GM23338 (cell line): ENCODE measurements around the gene TIMM17A. TPM values are rescaled to one million over a fixed set of nuclear protein-coding genes. Genes with fewer than 3 reads are reported as not detected.
"Not testable (repeated sequence)": the region's sequence is repeated elsewhere in the genome, so short reads cannot be mapped to it uniquely, and the experiment has no call there.

ENCODE experiments used
- ATAC-seq: fragments of 200-7000 bp; cut with Tn5 transposase; 3 replicates; pipeline ENCODE4 v1.9.1; 2020
- DNase-seq: peaks from one replicate; pipeline ENCODE4 v3.0.0-alpha.2; 2015; ENCODE audit warnings: low spot score
- H2AFZ ChIP-seq: fragments of 200-600 bp; sonication (generic); 2 replicates; pipeline ENCODE4 v1.8.0; 2016; ENCODE audit warnings: antibody characterized with exemption, mild to moderate bottlenecking, moderate library complexity
- H3F3A ChIP-seq: fragments of 200-600 bp; sonication (generic); replicated peaks from 2 replicates; pipeline ENCODE4 v1.8.0; 2017; ENCODE audit warnings: antibody characterized with exemption, mixed run types, low read depth
- H3K27ac ChIP-seq: fragments of 200-600 bp; sonication (generic); 2 replicates; pipeline ENCODE4 v1.6.1; 2016; ENCODE audit warnings: low read depth
- H3K27me3 ChIP-seq: fragments of 200-600 bp; sonication (generic); 2 replicates; pipeline ENCODE4 v1.8.0; 2016; ENCODE audit warnings: mild to moderate bottlenecking, mixed run types, moderate library complexity; ENCODE audit not compliant: insufficient read depth
- H3K36me3 ChIP-seq: fragments of 200-600 bp; sonication (generic); 2 replicates; pipeline ENCODE4 v1.8.0; 2016; ENCODE audit warnings: mild to moderate bottlenecking; ENCODE audit not compliant: insufficient read depth
- H3K4me1 ChIP-seq: fragments of 200-600 bp; sonication (generic); 2 replicates; pipeline ENCODE4 v1.8.0; 2016; ENCODE audit warnings: mild to moderate bottlenecking, moderate library complexity; ENCODE audit not compliant: insufficient read depth
- H3K4me2 ChIP-seq: fragments of 200-600 bp; sonication (generic); 2 replicates; pipeline ENCODE4 v1.7.1; 2017; ENCODE audit warnings: mixed run types
- H3K4me3 ChIP-seq: fragments of 200-600 bp; sonication (generic); 2 replicates; pipeline ENCODE4 v1.6.1; 2016; ENCODE audit warnings: mixed run types
- H3K79me2 ChIP-seq: fragments of 200-600 bp; sonication (generic); replicated peaks from 2 replicates; pipeline ENCODE4 v1.8.0; 2017; ENCODE audit warnings: mild to moderate bottlenecking; ENCODE audit not compliant: insufficient read depth
- H3K9me2 ChIP-seq: fragments of 200-600 bp; sonication (generic); 2 replicates; pipeline ENCODE4 v1.8.0; 2017; ENCODE audit not compliant: insufficient read depth
- H4K20me1 ChIP-seq: fragments of 200-600 bp; sonication (generic); replicated peaks from 2 replicates; pipeline ENCODE4 v1.8.0; 2017; ENCODE audit warnings: mild to moderate bottlenecking; ENCODE audit not compliant: insufficient read depth
- H3K27ac Mint-ChIP-seq: 2 replicates; pipeline ENCODE4 v1.8.0; 2020; ENCODE audit warnings: inconsistent platforms, mild to moderate bottlenecking, moderate library complexity, mixed read lengths
- H3K27me3 Mint-ChIP-seq: 3 replicates; pipeline ENCODE4 v1.8.0; 2022; ENCODE audit warnings: low read depth, mild to moderate bottlenecking, moderate library complexity, mixed read lengths, inconsistent platforms; ENCODE audit not compliant: insufficient read depth, poor library complexity
- H3K36me3 Mint-ChIP-seq: 3 replicates; pipeline ENCODE4 v1.8.0; 2021; ENCODE audit warnings: low read depth, mild to moderate bottlenecking, inconsistent platforms, moderate library complexity, mixed read lengths
- H3K4me1 Mint-ChIP-seq: 3 replicates; pipeline ENCODE4 v1.8.0; 2020; ENCODE audit warnings: mild to moderate bottlenecking, inconsistent platforms, mixed read lengths
- H3K4me3 Mint-ChIP-seq: 3 replicates; pipeline ENCODE4 v1.8.0; 2021; ENCODE audit warnings: moderate library complexity, mild to moderate bottlenecking, inconsistent platforms, mixed read lengths
- H3K9me3 Mint-ChIP-seq: 3 replicates; pipeline ENCODE4 v1.8.0; 2020; ENCODE audit warnings: moderate library complexity, mild to moderate bottlenecking, inconsistent platforms, mixed read lengths
- CREB1 ChIP-seq: fragments of 250-450 bp; sonication (Bioruptor Pico); IDR thresholded peaks from 2 replicates; pipeline ENCODE4 v1.5.0; 2020; ENCODE audit warnings: low read depth, mild to moderate bottlenecking, moderate library complexity
- EZH2 ChIP-seq: fragments of 200-600 bp; sonication (generic); IDR thresholded peaks from one replicate; pipeline ENCODE4 v1.8.0; 2017; ENCODE audit warnings: antibody characterized with exemption, mild to moderate bottlenecking, low read depth; ENCODE audit not compliant: unreplicated experiment
- JUNB ChIP-seq: IDR thresholded peaks from one replicate; pipeline ENCODE4 v1.6.1; 2016; ENCODE audit warnings: antibody characterized with exemption; ENCODE audit not compliant: unreplicated experiment
- NANOG ChIP-seq: IDR thresholded peaks from 2 replicates; pipeline ENCODE4 v1.6.1; 2016; ENCODE audit warnings: antibody characterized with exemption, borderline replicate concordance
- STAT1 ChIP-seq: IDR thresholded peaks from one replicate; pipeline ENCODE4 v1.6.1; 2016; ENCODE audit warnings: antibody characterized with exemption; ENCODE audit not compliant: unreplicated experiment
- ZNF331 ChIP-seq: fragments of 250-450 bp; sonication (Bioruptor Pico); IDR thresholded peaks from 2 replicates; pipeline ENCODE4 v1.5.0; 2020; ENCODE audit warnings: low read depth, mild to moderate bottlenecking, moderate library complexity
- polyA plus RNA-seq: library from polyadenylated mRNA; unstranded; fragments of >200 nt; fragmentation: Nextera tagmentation; extraction: Ambion mirVana; gene quantifications from 2 replicates; pipeline ENCODE4 v1.2.1, GENCODE V29; 2016
- total RNA-seq: library from RNA; depleted of rRNA; stranded (reverse); fragments of >200 nt; shearing (Covaris generic); gene quantifications from 2 replicates; pipeline ENCODE4 v1.2.3, GENCODE V29; 2014
- TF ChIP-seq, protein P1 (sequence below): fragments of 250-450 bp; sonication (Bioruptor Pico); IDR thresholded peaks from 2 replicates; pipeline ENCODE4 v1.5.0; 2020; ENCODE audit warnings: mild to moderate bottlenecking, moderate library complexity
- TF ChIP-seq, protein P2 (sequence below): IDR thresholded peaks from one replicate; pipeline ENCODE4 v1.6.1; 2018; ENCODE audit warnings: antibody characterized with exemption; ENCODE audit not compliant: unreplicated experiment
- TF ChIP-seq, protein P3 (sequence below), 2 experiments: fragments of 200-600 bp in 1 of 2; sonication (generic) in 1 of 2; conservative IDR thresholded peaks; 2 replicates each; pipeline versions ENCODE4 v1.5.1 to v1.6.1; 2016 to 2017; ENCODE audit warnings: antibody characterized with exemption in 2 of 2, low read depth in 2 of 2, mild to moderate bottlenecking in 2 of 2, moderate library complexity in 1 of 2
- TF ChIP-seq, protein P4 (sequence below): IDR thresholded peaks from 2 replicates; pipeline ENCODE4 v1.6.1; 2016; ENCODE audit warnings: antibody characterized with exemption

The TIMM17A gene
- total and polyA plus RNA-seq, 2 experiments from 2014 or later: 38.5 to 60.0 TPM

DNA sequence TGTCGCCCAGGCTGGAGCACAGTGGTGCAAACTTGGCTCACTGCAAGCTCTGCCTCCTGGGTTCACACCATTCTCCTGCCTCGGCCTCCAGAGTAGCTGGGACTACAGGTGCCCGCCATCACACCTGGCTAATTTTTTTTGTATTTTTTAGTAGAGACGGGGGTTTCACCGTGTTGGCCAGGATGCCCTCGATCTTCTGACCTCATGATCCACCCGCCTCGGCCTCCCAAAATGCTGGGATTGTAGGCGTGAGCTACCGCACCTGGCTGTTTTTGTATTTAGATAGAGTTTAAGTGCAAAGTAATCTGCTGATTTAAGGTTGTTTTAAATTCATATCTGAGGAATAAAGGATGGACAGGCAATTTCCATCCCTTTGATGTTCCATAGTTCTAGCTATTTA is 7.1 kb downstream of the TIMM17A start:
- Histone ChIP-seq H3K36me3 (peaks cover 66% of the 10 kb centered on the region), H3K79me2 (peaks cover 41% of the 10 kb centered on the region), H4K20me1 (peaks cover 44% of the 10 kb centered on the region)
- DNase-seq, H3K4me1 ChIP-seq, ATAC-seq, H3K4me3 ChIP-seq, H3K27me3 Mint-ChIP-seq, H3K4me2 ChIP-seq, H3K27ac Mint-ChIP-seq, H3K27me3 ChIP-seq, H2AFZ ChIP-seq, H3K9me3 Mint-ChIP-seq, H3K4me3 Mint-ChIP-seq, H3K9me2 ChIP-seq, H3F3A ChIP-seq, H3K27ac ChIP-seq, H3K4me1 Mint-ChIP-seq: not testable (repeated sequence)
- H3K36me3 Mint-ChIP-seq: peaks cover 78% of the 10 kb centered on the region

DNA sequence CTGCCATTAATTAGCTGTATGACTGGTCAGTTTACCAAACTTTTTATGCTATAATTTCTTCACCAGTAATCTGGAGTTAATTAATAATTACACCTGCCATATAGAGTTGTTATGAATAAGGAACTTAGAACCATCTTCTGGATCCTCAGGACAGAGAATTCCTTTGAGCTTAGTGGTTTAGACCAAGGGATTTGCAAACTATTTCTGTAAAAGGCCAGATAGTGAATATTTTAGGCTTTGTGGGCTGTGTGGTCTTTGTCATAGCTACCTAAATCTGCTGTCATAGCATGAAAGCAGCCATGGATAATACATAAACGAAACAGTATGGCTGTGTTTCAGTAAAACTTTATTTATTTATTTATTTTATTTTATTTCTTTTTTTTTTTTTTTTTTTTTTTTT is 9.0 kb downstream of the TIMM17A start:
- H3K9me3 Mint-ChIP-seq: no peaks in the 10 kb centered on the region
- no peak for ATAC-seq
- 0 out of 2 replicates have a peak, but pooled peaks cover 8% of the 10 kb centered on the region for H3F3A ChIP-seq
- H3K4me3 ChIP-seq: no peak overlapping the region
- H3K4me3 Mint-ChIP-seq: no peak overlapping the region
- no peaks in the 10 kb centered on the region for H3K9me2 ChIP-seq
- H3K79me2 ChIP-seq: peaks cover 22% of the 10 kb centered on the region
- no peak overlapping the region for H3K4me2 ChIP-seq
- H3K36me3 Mint-ChIP-seq: peaks cover 77% of the 10 kb centered on the region
- DNase-seq: no peak
- no peaks in the 10 kb centered on the region for H3K27me3 ChIP-seq
- H3K27ac Mint-ChIP-seq: no peak overlapping the region
- no peaks in the 10 kb centered on the region for H3K4me1 Mint-ChIP-seq
- no peak overlapping the region for H2AFZ ChIP-seq
- H3K36me3 ChIP-seq: peaks cover 65% of the 10 kb centered on the region
- H3K27ac ChIP-seq: no peak overlapping the region
- no peaks in the 10 kb centered on the region for H3K27me3 Mint-ChIP-seq
- no peaks in the 10 kb centered on the region for H3K4me1 ChIP-seq
- peaks cover 33% of the 10 kb centered on the region for H4K20me1 ChIP-seq
- no peak for TF ChIP-seq EZH2
- TF ChIP-seq, protein P1, sequence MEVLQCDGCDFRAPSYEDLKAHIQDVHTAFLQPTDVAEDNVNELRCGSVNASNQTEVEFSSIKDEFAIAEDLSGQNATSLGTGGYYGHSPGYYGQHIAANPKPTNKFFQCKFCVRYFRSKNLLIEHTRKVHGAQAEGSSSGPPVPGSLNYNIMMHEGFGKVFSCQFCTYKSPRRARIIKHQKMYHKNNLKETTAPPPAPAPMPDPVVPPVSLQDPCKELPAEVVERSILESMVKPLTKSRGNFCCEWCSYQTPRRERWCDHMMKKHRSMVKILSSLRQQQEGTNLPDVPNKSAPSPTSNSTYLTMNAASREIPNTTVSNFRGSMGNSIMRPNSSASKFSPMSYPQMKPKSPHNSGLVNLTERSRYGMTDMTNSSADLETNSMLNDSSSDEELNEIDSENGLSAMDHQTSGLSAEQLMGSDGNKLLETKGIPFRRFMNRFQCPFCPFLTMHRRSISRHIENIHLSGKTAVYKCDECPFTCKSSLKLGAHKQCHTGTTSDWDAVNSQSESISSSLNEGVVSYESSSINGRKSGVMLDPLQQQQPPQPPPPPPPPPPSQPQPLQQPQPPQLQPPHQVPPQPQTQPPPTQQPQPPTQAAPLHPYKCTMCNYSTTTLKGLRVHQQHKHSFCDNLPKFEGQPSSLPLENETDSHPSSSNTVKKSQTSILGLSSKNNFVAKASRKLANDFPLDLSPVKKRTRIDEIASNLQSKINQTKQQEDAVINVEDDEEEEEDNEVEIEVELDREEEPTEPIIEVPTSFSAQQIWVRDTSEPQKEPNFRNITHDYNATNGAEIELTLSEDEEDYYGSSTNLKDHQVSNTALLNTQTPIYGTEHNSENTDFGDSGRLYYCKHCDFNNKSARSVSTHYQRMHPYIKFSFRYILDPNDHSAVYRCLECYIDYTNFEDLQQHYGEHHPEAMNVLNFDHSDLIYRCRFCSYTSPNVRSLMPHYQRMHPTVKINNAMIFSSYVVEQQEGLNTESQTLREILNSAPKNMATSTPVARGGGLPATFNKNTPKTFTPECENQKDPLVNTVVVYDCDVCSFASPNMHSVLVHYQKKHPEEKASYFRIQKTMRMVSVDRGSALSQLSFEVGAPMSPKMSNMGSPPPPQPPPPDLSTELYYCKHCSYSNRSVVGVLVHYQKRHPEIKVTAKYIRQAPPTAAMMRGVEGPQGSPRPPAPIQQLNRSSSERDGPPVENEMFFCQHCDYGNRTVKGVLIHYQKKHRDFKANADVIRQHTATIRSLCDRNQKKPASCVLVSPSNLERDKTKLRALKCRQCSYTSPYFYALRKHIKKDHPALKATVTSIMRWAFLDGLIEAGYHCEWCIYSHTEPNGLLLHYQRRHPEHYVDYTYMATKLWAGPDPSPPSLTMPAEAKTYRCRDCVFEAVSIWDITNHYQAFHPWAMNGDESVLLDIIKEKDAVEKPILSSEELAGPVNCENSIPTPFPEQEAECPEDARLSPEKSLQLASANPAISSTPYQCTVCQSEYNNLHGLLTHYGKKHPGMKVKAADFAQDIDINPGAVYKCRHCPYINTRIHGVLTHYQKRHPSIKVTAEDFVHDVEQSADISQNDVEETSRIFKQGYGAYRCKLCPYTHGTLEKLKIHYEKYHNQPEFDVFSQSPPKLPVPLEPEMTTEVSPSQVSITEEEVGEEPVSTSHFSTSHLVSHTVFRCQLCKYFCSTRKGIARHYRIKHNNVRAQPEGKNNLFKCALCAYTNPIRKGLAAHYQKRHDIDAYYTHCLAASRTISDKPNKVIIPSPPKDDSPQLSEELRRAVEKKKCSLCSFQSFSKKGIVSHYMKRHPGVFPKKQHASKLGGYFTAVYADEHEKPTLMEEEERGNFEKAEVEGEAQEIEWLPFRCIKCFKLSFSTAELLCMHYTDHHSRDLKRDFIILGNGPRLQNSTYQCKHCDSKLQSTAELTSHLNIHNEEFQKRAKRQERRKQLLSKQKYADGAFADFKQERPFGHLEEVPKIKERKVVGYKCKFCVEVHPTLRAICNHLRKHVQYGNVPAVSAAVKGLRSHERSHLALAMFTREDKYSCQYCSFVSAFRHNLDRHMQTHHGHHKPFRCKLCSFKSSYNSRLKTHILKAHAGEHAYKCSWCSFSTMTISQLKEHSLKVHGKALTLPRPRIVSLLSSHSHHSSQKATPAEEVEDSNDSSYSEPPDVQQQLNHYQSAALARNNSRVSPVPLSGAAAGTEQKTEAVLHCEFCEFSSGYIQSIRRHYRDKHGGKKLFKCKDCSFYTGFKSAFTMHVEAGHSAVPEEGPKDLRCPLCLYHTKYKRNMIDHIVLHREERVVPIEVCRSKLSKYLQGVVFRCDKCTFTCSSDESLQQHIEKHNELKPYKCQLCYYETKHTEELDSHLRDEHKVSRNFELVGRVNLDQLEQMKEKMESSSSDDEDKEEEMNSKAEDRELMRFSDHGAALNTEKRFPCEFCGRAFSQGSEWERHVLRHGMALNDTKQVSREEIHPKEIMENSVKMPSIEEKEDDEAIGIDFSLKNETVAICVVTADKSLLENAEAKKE (CRISPR knock-in tag): no peak
- no peak for TF ChIP-seq ZNF331 (CRISPR knock-in tag)
- no peak for TF ChIP-seq JUNB
- TF ChIP-seq STAT1: no peak
- TF ChIP-seq, protein P2, sequence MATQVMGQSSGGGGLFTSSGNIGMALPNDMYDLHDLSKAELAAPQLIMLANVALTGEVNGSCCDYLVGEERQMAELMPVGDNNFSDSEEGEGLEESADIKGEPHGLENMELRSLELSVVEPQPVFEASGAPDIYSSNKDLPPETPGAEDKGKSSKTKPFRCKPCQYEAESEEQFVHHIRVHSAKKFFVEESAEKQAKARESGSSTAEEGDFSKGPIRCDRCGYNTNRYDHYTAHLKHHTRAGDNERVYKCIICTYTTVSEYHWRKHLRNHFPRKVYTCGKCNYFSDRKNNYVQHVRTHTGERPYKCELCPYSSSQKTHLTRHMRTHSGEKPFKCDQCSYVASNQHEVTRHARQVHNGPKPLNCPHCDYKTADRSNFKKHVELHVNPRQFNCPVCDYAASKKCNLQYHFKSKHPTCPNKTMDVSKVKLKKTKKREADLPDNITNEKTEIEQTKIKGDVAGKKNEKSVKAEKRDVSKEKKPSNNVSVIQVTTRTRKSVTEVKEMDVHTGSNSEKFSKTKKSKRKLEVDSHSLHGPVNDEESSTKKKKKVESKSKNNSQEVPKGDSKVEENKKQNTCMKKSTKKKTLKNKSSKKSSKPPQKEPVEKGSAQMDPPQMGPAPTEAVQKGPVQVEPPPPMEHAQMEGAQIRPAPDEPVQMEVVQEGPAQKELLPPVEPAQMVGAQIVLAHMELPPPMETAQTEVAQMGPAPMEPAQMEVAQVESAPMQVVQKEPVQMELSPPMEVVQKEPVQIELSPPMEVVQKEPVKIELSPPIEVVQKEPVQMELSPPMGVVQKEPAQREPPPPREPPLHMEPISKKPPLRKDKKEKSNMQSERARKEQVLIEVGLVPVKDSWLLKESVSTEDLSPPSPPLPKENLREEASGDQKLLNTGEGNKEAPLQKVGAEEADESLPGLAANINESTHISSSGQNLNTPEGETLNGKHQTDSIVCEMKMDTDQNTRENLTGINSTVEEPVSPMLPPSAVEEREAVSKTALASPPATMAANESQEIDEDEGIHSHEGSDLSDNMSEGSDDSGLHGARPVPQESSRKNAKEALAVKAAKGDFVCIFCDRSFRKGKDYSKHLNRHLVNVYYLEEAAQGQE: no peak
- TF ChIP-seq NANOG: no peak
- TF ChIP-seq CREB1 (CRISPR knock-in tag): no peak
- TF ChIP-seq, protein P3, sequence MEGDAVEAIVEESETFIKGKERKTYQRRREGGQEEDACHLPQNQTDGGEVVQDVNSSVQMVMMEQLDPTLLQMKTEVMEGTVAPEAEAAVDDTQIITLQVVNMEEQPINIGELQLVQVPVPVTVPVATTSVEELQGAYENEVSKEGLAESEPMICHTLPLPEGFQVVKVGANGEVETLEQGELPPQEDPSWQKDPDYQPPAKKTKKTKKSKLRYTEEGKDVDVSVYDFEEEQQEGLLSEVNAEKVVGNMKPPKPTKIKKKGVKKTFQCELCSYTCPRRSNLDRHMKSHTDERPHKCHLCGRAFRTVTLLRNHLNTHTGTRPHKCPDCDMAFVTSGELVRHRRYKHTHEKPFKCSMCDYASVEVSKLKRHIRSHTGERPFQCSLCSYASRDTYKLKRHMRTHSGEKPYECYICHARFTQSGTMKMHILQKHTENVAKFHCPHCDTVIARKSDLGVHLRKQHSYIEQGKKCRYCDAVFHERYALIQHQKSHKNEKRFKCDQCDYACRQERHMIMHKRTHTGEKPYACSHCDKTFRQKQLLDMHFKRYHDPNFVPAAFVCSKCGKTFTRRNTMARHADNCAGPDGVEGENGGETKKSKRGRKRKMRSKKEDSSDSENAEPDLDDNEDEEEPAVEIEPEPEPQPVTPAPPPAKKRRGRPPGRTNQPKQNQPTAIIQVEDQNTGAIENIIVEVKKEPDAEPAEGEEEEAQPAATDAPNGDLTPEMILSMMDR (conservative IDR thresholded peaks at IDR 0.05; ENCODE audit: low read depth in 2 of 2): no peak
- TF ChIP-seq, protein P4, sequence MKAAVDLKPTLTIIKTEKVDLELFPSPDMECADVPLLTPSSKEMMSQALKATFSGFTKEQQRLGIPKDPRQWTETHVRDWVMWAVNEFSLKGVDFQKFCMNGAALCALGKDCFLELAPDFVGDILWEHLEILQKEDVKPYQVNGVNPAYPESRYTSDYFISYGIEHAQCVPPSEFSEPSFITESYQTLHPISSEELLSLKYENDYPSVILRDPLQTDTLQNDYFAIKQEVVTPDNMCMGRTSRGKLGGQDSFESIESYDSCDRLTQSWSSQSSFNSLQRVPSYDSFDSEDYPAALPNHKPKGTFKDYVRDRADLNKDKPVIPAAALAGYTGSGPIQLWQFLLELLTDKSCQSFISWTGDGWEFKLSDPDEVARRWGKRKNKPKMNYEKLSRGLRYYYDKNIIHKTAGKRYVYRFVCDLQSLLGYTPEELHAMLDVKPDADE: no peak
